Osteocyte (in vitro differentiated cells): ENCODE data around the gene ZNF577. TPM values are rescaled to one million over a fixed set of nuclear protein-coding genes. Genes with fewer than 3 reads are reported as not detected.

ENCODE experiments used
- DNase-seq: peaks from one replicate; pipeline ENCODE4 v3.0.0; 2021; ENCODE audit warnings: mixed read lengths; ENCODE audit not compliant: unreplicated experiment; ENCODE audit errors: extremely low spot score
- H3K27ac Mint-ChIP-seq: one replicate; pipeline ENCODE4 v1.8.0; 2021; ENCODE audit warnings: mild to moderate bottlenecking, mixed read lengths; ENCODE audit not compliant: unreplicated experiment
- H3K27me3 Mint-ChIP-seq: one replicate; pipeline ENCODE4 v1.8.0; 2021; ENCODE audit warnings: mixed read lengths; ENCODE audit not compliant: unreplicated experiment
- H3K36me3 Mint-ChIP-seq: one replicate; pipeline ENCODE4 v1.8.0; 2021; ENCODE audit warnings: mixed read lengths; ENCODE audit not compliant: unreplicated experiment
- H3K4me1 Mint-ChIP-seq: one replicate; pipeline ENCODE4 v1.8.0; 2021; ENCODE audit warnings: mixed read lengths; ENCODE audit not compliant: unreplicated experiment
- H3K4me3 Mint-ChIP-seq: one replicate; pipeline ENCODE4 v1.8.0; 2021; ENCODE audit warnings: mild to moderate bottlenecking, moderate library complexity, mixed read lengths; ENCODE audit not compliant: unreplicated experiment
- H3K9me3 Mint-ChIP-seq: one replicate; pipeline ENCODE4 v1.8.0; 2021; ENCODE audit warnings: mixed read lengths; ENCODE audit not compliant: unreplicated experiment
- total RNA-seq: library from RNA; stranded (reverse); gene quantifications from 2 replicates; pipeline ENCODE4 v1.2.1, GENCODE V29; 2021
- TF ChIP-seq, protein P1 (sequence below): fragments of 200-600 bp; sonication (generic); IDR thresholded peaks from 2 replicates; pipeline ENCODE4 v1.5.0; 2021; ENCODE audit warnings: antibody characterized with exemption, mild to moderate bottlenecking, moderate library complexity

The ZNF577 gene
- total RNA-seq, 1 donor from 2014 or later, result 21.3 TPM

- TF ChIP-seq, protein P1, sequence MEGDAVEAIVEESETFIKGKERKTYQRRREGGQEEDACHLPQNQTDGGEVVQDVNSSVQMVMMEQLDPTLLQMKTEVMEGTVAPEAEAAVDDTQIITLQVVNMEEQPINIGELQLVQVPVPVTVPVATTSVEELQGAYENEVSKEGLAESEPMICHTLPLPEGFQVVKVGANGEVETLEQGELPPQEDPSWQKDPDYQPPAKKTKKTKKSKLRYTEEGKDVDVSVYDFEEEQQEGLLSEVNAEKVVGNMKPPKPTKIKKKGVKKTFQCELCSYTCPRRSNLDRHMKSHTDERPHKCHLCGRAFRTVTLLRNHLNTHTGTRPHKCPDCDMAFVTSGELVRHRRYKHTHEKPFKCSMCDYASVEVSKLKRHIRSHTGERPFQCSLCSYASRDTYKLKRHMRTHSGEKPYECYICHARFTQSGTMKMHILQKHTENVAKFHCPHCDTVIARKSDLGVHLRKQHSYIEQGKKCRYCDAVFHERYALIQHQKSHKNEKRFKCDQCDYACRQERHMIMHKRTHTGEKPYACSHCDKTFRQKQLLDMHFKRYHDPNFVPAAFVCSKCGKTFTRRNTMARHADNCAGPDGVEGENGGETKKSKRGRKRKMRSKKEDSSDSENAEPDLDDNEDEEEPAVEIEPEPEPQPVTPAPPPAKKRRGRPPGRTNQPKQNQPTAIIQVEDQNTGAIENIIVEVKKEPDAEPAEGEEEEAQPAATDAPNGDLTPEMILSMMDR, result no peak
- no peaks in the 10 kb centered on the region for H3K4me1 Mint-ChIP-seq
- H3K9me3 Mint-ChIP-seq, result peaks cover 39% of the 10 kb centered on the region
- no peak overlapping the region for H3K4me3 Mint-ChIP-seq
- no peak overlapping the region for H3K27ac Mint-ChIP-seq
- DNase-seq, result no peak
- H3K36me3 Mint-ChIP-seq, result no peaks in the 10 kb centered on the region
- H3K27me3 Mint-ChIP-seq, result no peaks in the 10 kb centered on the region
These were observed 50.6 kb downstream of the ZNF577 start for GRCh38 chr19:51837145-51837544.

GRCh38 chr19:51830274-51830673 lies 57.5 kb downstream of the ZNF577 start:
- H3K36me3 Mint-ChIP-seq, result no peaks in the 10 kb centered on the region
- no peak overlapping the region for H3K27ac Mint-ChIP-seq
- peaks cover 48% of the 10 kb centered on the region for H3K9me3 Mint-ChIP-seq

GRCh38 chr19:51824281-51825005 lies 63.3 kb downstream of the ZNF577 start:
- H3K4me3 Mint-ChIP-seq, result no peak overlapping the region

More at GRCh38 chr19:51830274-51830673, 57.5 kb downstream of the ZNF577 start:
- Mint-ChIP-seq H3K27me3 (no peaks in the 10 kb centered on the region), H3K4me1 (no peaks in the 10 kb centered on the region), H3K4me3 (no peak overlapping the region)
- DNase-seq, result no peak
- TF ChIP-seq, protein P1, result no peak

DNA sequence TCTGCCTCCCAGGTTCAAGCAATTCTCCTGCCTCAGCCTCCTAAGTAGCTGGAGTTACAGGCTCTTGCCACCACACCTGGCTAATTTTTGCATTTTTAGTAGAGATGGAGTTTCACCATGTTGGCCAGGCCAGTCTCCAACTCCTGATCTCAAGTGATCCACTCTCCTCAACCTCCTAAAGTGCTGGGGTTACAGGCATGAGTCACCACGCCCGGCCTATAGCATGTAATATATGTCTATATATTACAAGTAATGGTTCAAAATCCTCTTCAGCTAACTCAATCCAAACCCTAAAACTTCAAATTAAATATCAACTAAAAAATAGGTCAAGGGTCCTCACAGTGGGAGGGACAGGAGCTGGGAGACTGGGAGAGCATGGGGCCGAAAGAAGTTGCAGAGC lies 64.8 kb downstream of the ZNF577 start:
- Mint-ChIP-seq H3K27ac (no peak overlapping the region), H3K4me3 (no peak overlapping the region), H3K9me3 (peaks cover 64% of the 10 kb centered on the region), H3K36me3 (no peaks in the 10 kb centered on the region), H3K4me1 (no peaks in the 10 kb centered on the region), H3K27me3 (no peaks in the 10 kb centered on the region)
- TF ChIP-seq, protein P1, result no peak
- DNase-seq, result no peak

More at GRCh38 chr19:51824281-51825005, 63.3 kb downstream of the ZNF577 start:
- H3K9me3 Mint-ChIP-seq, result peaks cover 52% of the 10 kb centered on the region
- TF ChIP-seq, protein P1, result no peak
- no peak for DNase-seq
- no peaks in the 10 kb centered on the region for H3K4me1 Mint-ChIP-seq
- H3K27me3 Mint-ChIP-seq, result no peaks in the 10 kb centered on the region
- H3K27ac Mint-ChIP-seq, result no peak overlapping the region
- H3K36me3 Mint-ChIP-seq, result no peaks in the 10 kb centered on the region

DNA sequence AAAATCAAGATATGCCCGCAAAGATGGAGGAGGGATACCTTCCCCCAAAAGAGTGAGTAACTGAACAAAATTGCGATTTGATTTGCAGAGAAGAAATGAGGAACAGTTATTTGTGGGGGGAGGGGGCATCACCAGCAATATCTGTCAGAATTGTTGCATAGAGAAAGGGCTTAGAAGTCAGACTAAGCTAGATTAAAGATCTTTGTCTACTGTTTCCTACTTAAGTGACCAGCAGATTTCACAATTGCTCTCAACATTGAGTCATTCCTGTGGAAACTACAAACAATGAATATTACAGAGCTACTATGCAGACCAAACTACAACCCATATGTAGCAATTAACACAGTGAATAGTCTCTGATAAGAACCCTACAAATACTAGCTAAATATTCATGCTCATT lies 65.4 kb downstream of the ZNF577 start:
- no peaks in the 10 kb centered on the region for H3K4me1 Mint-ChIP-seq
- TF ChIP-seq, protein P1, result no peak
- no peak overlapping the region for H3K4me3 Mint-ChIP-seq
- H3K36me3 Mint-ChIP-seq, result no peaks in the 10 kb centered on the region
- H3K27ac Mint-ChIP-seq, result no peak overlapping the region
- DNase-seq, result no peak
- H3K27me3 Mint-ChIP-seq, result no peaks in the 10 kb centered on the region
- peaks cover 61% of the 10 kb centered on the region for H3K9me3 Mint-ChIP-seq
